Measurements from ENCODE around the gene CACNA1H.
"Not testable (repeated sequence)": the region's sequence is repeated elsewhere in the genome, so short reads cannot be mapped to it uniquely, and the experiment has no call there.

The CACNA1H gene

GRCh38 chr16:1194665-1195392, 41.9 kb downstream of the CACNA1H start:
- DNase-seq: no peak

GRCh38 chr16:1195393-1195666, 42.4 kb downstream of the CACNA1H start:
- no peak for DNase-seq

GRCh38 chr16:1196494-1196893, 43.6 kb downstream of the CACNA1H start:
- no peak for DNase-seq

- no peak for DNase-seq
Measured at GRCh38 chr16:1197237-1197866, 44.4 kb downstream of the CACNA1H start.

- DNase-seq: no peak
Measured at GRCh38 chr16:1198194-1198593, 45.3 kb downstream of the CACNA1H start.

GRCh38 chr16:1198671-1199346, 45.9 kb downstream of the CACNA1H start:
- not testable (repeated sequence) for DNase-seq

GRCh38 chr16:1199347-1200013, 46.6 kb downstream of the CACNA1H start:
- DNase-seq: no peak

GRCh38 chr16:1200014-1200627, 47.2 kb downstream of the CACNA1H start:
- DNase-seq: no peak

- no peak for DNase-seq
Measured at GRCh38 chr16:1201444-1201843, 48.5 kb downstream of the CACNA1H start.

- no peak for DNase-seq
Measured at GRCh38 chr16:1202274-1202673, 49.4 kb downstream of the CACNA1H start.

- no peak for DNase-seq
Measured at GRCh38 chr16:1204933-1205332, 52.0 kb downstream of the CACNA1H start.

- no peak for DNase-seq
Measured at GRCh38 chr16:1206326-1206725, 53.4 kb downstream of the CACNA1H start.

- DNase-seq: no peak
Measured at GRCh38 chr16:1206786-1207185, 53.9 kb downstream of the CACNA1H start.

- DNase-seq: no peak
Measured at GRCh38 chr16:1208239-1208830, 55.4 kb downstream of the CACNA1H start.

- no peak for DNase-seq
Measured at GRCh38 chr16:1209081-1209480, 56.2 kb downstream of the CACNA1H start.

GRCh38 chr16:1210461-1210860, 57.6 kb downstream of the CACNA1H start:
- no peak for DNase-seq

GRCh38 chr16:1211451-1212268, 58.8 kb downstream of the CACNA1H start:
- DNase-seq: no peak

- no peak for DNase-seq
Measured at GRCh38 chr16:1212616-1213194, 59.8 kb downstream of the CACNA1H start.

- no peak for DNase-seq
Measured at GRCh38 chr16:1213231-1213630, 60.3 kb downstream of the CACNA1H start.

GRCh38 chr16:1213796-1214372, 61.0 kb downstream of the CACNA1H start:
- no peak for DNase-seq

GRCh38 chr16:1214719-1215118, 61.8 kb downstream of the CACNA1H start:
- no peak for DNase-seq
